Adipocyte (in vitro differentiated cells): ENCODE data around the gene CHST2.

Experiments used
- DNase-seq: peaks from one replicate; pipeline ENCODE4 v3.0.0-alpha.2; 2015; ENCODE audit warnings: low read depth
- H3K27me3 ChIP-seq: replicated peaks from 2 replicates; pipeline ENCODE4 v1.7.0; 2013; ENCODE audit warnings: mild to moderate bottlenecking, low read length, moderate library complexity; ENCODE audit not compliant: control insufficient read depth, insufficient read depth
- H3K36me3 ChIP-seq: 2 replicates; pipeline ENCODE4 v1.7.0; 2013; ENCODE audit warnings: low read length, mild to moderate bottlenecking, moderate library complexity; ENCODE audit not compliant: control insufficient read depth, insufficient read depth, severe bottlenecking
- H3K4me1 ChIP-seq: 2 replicates; pipeline ENCODE4 v1.7.0; 2013; ENCODE audit warnings: mild to moderate bottlenecking, low read length, moderate library complexity; ENCODE audit not compliant: control insufficient read depth, insufficient read depth
- H3K4me3 ChIP-seq: 2 replicates; pipeline ENCODE4 v1.7.0; 2013; ENCODE audit warnings: mild to moderate bottlenecking, low read length, moderate library complexity
- H3K9ac ChIP-seq: 2 replicates; pipeline ENCODE4 v1.7.0; 2013; ENCODE audit warnings: mild to moderate bottlenecking, low read length, moderate library complexity
- H3K9me3 ChIP-seq: 2 replicates; pipeline ENCODE4 v1.7.0; 2013; ENCODE audit warnings: mild to moderate bottlenecking, low read length, moderate library complexity; ENCODE audit not compliant: control insufficient read depth

The CHST2 gene

DNA sequence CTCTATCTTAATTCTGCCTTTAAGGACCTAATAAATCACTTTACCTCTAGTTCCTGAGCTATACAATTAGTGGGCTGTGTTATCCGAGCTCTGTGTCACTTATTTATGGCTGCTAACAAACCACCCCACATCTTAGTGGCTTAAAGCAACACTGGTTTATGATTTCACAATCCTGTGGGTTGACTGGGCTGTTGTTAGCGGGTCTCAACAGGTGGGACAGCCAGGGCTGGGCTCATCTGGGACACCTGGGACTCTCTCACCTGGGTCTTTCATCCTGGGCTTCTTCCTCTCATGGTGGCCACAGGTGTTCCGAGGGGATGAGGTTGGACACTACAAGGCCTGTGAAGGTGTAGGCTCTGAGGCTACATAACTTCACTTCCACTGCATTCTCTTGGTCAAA lies 35.8 kb upstream of the CHST2 start:
- Histone ChIP-seq H3K4me1 (no peaks in the 10 kb centered on the region), H3K27me3 (no peaks in the 10 kb centered on the region), H3K36me3 (no peaks in the 10 kb centered on the region), H3K9ac (no peak overlapping the region), H3K4me3 (no peak overlapping the region), H3K9me3 (no peaks in the 10 kb centered on the region)
- DNase-seq, result no peak

DNA sequence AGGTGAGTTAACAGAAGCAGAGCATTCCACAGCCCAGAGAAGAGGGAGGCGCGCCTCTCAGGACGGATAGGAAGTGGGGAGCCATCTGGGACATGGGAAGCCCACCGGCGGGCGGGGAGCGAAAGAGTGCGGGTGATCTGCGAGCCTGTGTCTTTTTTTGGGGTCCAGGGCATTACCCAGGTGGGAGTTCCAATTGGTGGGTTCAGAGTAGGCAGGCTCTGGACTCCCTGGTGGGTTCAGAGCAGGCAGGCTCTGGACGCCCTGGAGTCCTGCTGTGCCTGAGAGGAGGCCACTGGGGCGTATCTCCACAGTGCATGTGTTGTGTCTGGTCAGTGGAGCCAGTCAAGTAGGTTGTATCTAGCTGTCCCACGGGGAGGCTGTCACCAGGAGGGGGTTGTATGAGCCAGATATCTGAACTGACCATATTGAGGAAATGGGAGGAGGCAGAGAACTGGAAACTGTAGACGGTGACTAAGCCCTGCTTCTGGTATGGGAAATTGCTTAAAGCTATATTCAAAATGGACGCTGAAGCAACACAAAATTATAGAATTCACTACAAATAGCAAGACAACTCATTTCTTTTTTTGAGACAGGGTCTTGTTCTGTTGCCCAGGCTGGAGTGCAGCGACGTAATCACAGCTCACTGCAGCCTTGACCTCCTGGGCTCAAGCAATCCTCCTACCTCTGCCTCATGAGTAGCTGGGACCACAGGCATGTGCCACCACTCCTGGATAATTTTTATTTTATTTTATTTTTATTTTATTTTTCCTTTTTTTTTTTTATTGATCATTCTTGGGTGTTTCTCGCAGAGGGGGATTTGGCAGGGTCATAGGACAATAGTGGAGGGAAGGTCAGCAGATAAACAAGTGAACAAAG lies 34.5 kb upstream of the CHST2 start:
- Histone ChIP-seq H3K9me3 (no peaks in the 10 kb centered on the region), H3K4me3 (no peak overlapping the region), H3K4me1 (no peaks in the 10 kb centered on the region), H3K36me3 (no peaks in the 10 kb centered on the region), H3K27me3 (no peaks in the 10 kb centered on the region), H3K9ac (no peak overlapping the region)
- peak; percentile 47 for DNase-seq

DNA sequence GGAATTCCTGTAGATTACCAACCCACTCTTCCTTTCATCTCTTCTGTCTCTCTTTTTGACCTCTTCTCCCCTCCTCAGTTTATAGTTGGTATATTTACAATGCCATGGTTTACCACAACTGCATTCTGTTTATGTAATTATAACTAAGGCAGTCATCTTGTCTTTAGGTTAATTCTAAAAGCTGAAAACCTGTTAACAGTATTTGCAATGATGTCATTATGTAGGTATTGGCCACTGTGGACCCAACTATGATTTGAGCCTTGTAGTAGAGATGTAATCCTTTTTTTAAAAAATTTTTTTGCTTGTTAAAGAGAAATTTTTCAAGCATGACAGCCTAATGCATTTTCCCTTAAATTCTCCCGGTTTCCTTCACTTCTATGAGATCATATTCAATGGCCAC lies 30.7 kb upstream of the CHST2 start:
- no peak for DNase-seq
- Histone ChIP-seq H3K9ac (no peak overlapping the region), H3K4me1 (peaks cover 4% of the 10 kb centered on the region), H3K27me3 (no peaks in the 10 kb centered on the region), H3K36me3 (no peaks in the 10 kb centered on the region), H3K9me3 (no peaks in the 10 kb centered on the region), H3K4me3 (no peak overlapping the region)

DNA sequence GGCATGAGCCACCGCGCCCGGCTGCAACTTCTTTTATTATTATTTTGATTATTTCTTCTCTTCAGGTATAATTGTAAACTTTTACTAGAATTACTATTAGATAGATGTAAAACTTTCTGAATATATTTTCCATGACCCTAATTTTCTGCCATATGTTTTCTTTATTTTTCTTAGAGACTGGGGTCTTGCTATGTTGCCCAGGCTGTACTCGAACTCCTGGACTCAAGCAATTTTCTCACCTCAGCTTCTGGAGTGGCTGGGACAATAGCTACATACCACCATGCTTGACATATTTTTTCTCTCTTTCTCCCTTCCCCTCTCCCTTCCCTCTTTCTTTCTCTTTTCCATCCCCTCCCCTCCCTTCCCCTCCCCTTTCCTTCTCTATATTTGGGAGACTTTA lies 29.6 kb upstream of the CHST2 start:
- Histone ChIP-seq H3K4me3 (no peak overlapping the region), H3K27me3 (no peaks in the 10 kb centered on the region), H3K9me3 (no peaks in the 10 kb centered on the region), H3K9ac (no peak overlapping the region), H3K36me3 (no peaks in the 10 kb centered on the region), H3K4me1 (peaks cover 4% of the 10 kb centered on the region)
- no peak for DNase-seq

DNA sequence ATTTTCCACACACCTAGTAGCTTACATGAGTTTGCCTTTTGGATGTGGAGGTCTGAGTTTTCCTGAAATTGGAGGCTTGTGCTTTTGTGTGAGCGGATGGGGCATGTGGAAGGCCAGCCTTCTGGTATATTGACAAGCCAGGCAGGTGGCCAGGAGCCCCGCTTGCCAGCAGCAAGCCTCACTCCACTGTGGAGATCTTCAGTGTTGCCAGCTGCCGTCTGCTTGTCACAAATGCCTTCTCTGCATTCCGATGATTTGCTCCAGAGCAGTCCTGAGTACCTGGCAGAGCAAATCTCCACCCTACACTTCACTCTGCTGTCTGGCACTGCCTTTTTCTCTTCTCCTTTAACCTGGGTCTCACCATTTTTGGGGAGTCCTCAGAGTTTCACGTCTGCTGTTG lies 29.1 kb upstream of the CHST2 start:
- H3K4me3 ChIP-seq, result no peak overlapping the region
- no peak for DNase-seq
- H3K9me3 ChIP-seq, result no peaks in the 10 kb centered on the region
- H3K27me3 ChIP-seq, result peaks cover under 1% of the 10 kb centered on the region
- no peaks in the 10 kb centered on the region for H3K36me3 ChIP-seq
- no peak overlapping the region for H3K9ac ChIP-seq
- H3K4me1 ChIP-seq, result peaks cover 4% of the 10 kb centered on the region

DNA sequence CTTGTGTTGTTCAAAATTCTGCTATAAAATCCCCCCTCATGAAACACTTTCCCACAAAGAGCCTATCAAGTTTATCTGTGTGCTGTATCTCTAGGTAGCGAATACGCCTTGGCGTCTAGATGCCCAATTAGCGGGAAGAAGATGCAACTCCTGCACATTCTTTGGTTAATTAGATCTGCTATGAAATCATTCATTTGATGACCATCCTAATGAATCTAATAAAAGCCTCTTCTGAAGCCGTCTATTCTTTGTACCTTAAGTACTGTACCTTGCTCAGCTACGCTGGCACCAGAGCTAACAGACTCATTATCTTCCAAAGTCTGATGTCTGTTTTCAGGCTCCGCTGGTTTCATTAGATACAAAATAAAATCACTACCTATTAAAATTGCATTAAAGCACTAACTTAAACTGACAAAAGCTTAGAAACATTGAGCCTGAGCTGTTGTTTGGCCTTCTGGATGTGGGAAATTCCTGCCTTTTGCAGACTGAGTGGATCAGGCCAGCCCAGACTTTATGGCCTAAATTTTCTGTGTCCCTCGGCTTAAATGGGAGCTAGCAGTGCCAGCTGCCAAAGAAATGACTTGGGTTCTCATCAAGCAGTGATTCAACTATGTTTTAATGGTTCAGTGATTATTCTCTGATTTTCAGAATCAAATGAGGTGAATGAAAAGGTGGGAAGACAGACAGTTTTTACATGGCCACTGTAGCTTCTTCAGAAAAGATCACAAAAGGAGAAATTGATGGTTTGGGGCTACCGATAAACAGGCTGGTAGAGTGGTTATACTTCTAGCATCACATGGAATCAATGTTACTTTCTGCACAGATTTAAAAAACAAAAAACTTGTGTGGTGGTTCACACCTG lies 28.4 kb upstream of the CHST2 start:
- Histone ChIP-seq H3K36me3 (no peaks in the 10 kb centered on the region), H3K9me3 (no peaks in the 10 kb centered on the region), H3K9ac (no peak overlapping the region), H3K4me1 (peaks cover 4% of the 10 kb centered on the region), H3K27me3 (peaks cover 5% of the 10 kb centered on the region), H3K4me3 (no peak overlapping the region)
- DNase-seq, result no peak

DNA sequence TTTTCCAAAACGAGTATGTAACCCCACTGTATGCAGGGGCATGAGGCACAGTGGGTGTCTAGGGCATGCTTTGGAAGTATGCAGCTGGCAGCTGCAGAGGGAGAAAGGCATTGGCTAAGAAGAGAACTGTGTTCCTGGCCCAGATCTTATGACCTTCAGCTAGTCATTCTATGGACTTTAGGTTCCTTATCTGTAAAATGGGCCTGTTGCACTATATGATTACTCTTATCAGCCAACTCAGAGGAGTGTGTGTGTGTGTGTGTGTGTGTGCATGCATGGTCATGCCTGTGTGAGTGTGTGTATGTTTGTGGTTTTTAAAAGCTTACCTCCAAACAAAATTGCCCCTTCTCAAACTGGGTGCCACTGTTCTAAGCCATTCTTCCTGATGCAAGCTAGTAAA lies 27.4 kb upstream of the CHST2 start:
- no peaks in the 10 kb centered on the region for H3K9me3 ChIP-seq

DNA sequence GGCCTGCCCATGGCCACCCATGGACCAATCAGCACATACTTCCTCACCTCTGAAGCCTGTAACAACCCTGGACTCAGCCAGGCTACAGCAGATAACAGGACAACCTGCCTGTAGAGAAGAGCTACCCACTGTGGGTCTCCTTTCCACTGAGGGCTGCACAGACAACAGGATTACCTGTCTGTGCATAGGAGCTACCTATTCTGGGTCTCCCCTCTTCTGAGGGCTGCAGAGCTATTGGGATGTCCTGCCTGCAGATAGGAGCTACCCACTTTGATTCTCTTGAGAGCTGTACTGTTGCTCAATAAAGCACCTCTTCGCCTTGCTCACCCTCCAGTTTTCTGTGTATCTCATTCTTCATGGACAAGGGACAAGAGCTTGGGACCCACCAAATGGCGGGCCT lies 23.8 kb upstream of the CHST2 start:
- Histone ChIP-seq H3K9ac (no peak overlapping the region), H3K36me3 (no peaks in the 10 kb centered on the region), H3K4me3 (no peak overlapping the region), H3K9me3 (no peaks in the 10 kb centered on the region), H3K27me3 (peaks cover 5% of the 10 kb centered on the region), H3K4me1 (peaks cover 4% of the 10 kb centered on the region)
- no peak for DNase-seq

More for the DNA sequence above, 27.4 kb upstream of the CHST2 start:
- no peak overlapping the region for H3K9ac ChIP-seq
- H3K4me3 ChIP-seq, result no peak overlapping the region
- DNase-seq, result no peak
- H3K36me3 ChIP-seq, result no peaks in the 10 kb centered on the region
- H3K27me3 ChIP-seq, result peaks cover 5% of the 10 kb centered on the region
- peaks cover 4% of the 10 kb centered on the region for H3K4me1 ChIP-seq

DNA sequence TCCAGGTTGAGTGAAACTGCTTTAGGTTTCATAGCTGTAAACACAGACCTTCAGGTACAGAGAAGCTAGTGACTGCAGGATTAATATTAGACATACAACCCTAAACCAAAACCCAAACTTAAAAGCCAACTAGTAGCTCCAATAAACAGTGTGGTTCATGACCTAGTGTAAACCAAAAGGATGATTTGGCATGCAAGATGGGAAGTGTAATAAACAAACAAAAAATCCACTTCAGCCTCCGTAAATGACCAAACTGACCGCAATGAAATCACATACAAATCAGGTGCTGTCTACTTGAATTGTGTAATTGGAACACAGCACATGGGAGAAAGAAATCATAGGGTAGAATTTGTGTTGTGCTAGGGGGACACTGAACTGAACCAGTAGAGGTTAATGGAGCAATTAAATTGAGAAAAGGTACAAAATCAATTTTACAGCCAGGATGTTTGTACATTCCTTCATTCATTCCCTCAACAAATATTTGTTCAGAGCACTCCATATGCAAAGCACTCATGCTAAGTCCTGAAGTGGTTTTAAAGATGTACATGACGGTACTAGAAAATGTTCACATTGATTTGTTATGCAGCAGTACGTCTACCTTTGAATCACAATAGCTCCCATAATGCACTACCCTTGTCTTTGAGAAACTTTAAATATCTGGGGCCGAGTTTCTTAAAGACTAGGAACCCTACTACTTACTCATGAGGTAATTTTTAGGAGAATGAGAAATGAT lies 21.4 kb upstream of the CHST2 start:
- Histone ChIP-seq H3K36me3 (no peaks in the 10 kb centered on the region), H3K27me3 (peaks cover 5% of the 10 kb centered on the region), H3K9ac (no peak overlapping the region), H3K9me3 (no peaks in the 10 kb centered on the region), H3K4me3 (no peak overlapping the region), H3K4me1 (peaks cover under 1% of the 10 kb centered on the region)
- no peak for DNase-seq

DNA sequence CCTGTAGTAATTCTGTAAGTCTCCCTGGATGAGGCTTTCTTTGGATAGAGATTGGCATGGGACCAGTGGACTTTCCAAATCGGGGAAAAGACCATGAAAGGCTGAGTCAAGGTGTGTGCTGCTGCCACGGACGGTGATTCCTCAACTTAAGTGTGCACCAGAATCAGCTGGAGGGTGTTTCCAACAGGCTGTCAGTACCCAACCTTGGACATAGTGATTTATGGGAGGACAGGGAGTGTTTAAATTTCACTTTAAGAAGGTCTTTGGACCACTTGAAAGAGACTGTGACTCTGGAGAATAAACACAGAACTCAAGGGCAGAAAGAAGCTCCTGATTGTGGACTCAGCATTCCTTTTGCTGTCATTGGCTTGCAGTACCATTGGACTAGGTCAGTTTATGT lies 20.4 kb upstream of the CHST2 start:
- H3K9me3 ChIP-seq, result no peaks in the 10 kb centered on the region
- no peaks in the 10 kb centered on the region for H3K36me3 ChIP-seq
- peaks cover 5% of the 10 kb centered on the region for H3K27me3 ChIP-seq
- H3K9ac ChIP-seq, result no peak overlapping the region
- H3K4me3 ChIP-seq, result no peak overlapping the region
- DNase-seq, result no peak
- no peaks in the 10 kb centered on the region for H3K4me1 ChIP-seq

DNA sequence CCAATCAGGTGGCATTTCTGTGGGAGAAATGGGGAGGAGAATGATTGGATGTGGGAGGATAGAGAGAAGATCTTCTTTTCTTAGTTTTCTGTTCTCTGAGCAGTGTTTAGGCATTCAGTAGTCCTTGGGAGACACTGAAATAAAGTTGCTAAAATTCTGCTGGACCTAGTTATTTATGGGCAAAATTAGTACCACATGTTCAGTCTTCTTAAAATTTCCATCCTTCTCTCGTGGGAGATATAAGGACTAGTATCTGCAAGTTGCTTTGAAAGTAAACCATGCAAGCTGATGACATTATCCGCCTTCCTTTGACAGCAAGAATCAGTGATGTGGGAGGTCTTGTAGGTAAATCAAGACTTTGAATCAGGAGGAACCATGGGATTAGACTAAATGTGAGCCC lies 19.9 kb upstream of the CHST2 start:
- peak; percentile 33 for DNase-seq
- Histone ChIP-seq H3K36me3 (no peaks in the 10 kb centered on the region), H3K4me1 (no peaks in the 10 kb centered on the region), H3K9ac (no peak overlapping the region), H3K9me3 (peaks cover 1% of the 10 kb centered on the region), H3K27me3 (peaks cover 5% of the 10 kb centered on the region), H3K4me3 (no peak overlapping the region)
